Stimulated activated naive CD8-positive, alpha-beta T cell treated with anti-CD3 and anti-CD28 coated beads, Interleukin-15, Interleukin-2, amounts not matched to agents 100 U/mL and 50 U/mL, for 24 hours (primary cell): ENCODE results near the gene ERG.

Experiments
- ATAC-seq: fragments of 150-1000 bp; cut with Tn5 transposase; one replicate; pipeline ENCODE4 v1.10.0; 2021
- DNase-seq: peaks from one replicate; pipeline ENCODE4 v3.0.0; 2021

The ERG gene

GRCh38 chr21:38433471-38433870 is 64.8 kb downstream of the ERG start:
- ATAC-seq (no peak), DNase-seq (no peak)

GRCh38 chr21:38430401-38430984 is 67.8 kb downstream of the ERG start:
- DNase-seq (no peak), ATAC-seq (no peak)

GRCh38 chr21:38429011-38429410 is 69.3 kb downstream of the ERG start:
- ATAC-seq (no peak), DNase-seq (no peak)

- DNase-seq (no peak), ATAC-seq (no peak)
These were observed 70.1 kb downstream of the ERG start for GRCh38 chr21:38428211-38428610.

GRCh38 chr21:38424305-38425019 is 73.8 kb downstream of the ERG start:
- DNase-seq (no peak), ATAC-seq (no peak)

DNA sequence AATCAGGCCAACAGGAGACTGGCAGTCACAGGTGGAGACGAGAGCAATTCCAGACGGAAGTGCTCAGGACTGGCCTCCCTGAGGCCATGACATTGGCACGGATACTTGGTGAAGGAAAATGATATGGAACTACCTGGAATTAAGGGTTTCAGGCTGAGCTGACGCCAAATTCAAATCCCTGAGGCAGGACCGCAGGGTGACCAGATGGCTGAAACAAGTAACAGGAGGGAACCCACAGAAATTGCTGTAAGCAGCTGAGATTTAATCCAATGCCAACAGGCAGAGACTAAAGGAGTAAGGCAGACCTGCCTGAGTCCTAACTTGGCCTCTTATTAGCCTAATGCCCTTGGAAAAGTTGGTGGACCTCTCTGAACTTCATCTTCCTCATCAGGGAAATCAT is 76.2 kb downstream of the ERG start:
- DNase-seq (no peak), ATAC-seq (no peak)

DNA sequence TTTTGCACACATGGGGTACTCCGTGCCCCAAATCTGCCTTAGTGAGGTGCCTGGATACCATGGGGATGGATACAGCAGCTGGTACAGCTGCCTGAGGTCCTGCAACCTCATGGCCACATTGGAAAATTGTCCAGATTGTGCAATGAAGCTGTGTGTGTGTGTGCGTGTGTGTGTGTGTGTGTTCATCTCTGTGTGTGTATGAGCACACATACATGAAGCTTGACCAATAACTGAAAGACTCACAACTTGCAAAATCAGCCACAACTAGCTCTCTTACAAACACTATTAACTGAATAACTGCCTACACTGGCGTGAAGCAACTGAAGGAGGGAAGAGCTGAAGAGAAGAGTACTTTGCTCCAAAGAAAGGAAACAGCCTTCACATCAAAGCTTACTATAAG is 78.1 kb downstream of the ERG start:
- no peak for DNase-seq
- ATAC-seq, result no peak

- DNase-seq, result no peak
- no peak for ATAC-seq
These were observed 80.6 kb downstream of the ERG start for GRCh38 chr21:38417726-38418125.

DNA sequence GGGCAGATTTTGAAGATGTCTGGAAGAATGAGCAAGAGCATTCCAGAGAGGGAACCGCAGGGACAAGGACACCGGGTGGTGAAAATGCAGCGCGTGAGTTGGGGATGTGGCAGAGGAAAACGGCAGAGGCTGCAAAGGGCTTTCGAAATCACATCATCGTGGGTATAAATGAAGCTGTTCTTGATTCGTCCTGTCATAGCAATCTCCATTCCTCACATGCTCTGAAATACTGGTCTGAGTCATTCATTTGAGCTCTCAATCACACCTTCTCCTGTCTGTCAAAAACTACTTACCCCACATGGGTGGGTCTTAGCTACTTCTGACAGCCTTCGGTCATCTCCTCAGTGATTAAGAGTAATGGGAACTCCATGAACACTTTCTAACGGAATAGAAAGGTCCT is 81.5 kb downstream of the ERG start:
- ATAC-seq (no peak), DNase-seq (no peak)

DNA sequence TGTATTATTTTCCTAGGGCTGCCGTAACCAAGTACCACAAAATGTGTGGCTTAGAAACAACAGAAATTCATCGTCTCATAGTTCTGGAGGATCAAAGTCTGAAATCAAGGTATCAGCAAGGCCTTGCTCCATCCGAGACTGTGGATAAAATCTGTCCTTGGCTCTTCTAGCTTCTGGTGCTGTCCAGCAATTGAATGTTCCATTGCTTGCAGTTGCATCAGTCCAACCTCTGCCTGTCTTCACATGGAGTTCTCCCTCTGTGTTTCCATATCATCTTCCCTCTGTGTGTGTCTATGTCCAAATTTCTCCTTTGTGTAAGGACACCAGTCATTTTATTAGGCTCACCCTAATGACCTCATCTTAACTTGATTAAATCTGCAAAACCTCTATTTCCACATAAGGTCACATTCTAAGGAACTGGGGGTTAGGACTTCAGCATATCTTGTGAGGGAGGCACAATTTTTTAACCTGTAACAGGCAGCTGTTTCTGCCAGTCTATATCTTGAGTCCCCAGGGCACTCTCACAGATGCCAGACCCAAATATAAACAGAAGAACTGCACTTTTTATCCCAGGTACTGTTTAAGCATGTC is 84.2 kb downstream of the ERG start:
- DNase-seq (no peak), ATAC-seq (no peak)

DNA sequence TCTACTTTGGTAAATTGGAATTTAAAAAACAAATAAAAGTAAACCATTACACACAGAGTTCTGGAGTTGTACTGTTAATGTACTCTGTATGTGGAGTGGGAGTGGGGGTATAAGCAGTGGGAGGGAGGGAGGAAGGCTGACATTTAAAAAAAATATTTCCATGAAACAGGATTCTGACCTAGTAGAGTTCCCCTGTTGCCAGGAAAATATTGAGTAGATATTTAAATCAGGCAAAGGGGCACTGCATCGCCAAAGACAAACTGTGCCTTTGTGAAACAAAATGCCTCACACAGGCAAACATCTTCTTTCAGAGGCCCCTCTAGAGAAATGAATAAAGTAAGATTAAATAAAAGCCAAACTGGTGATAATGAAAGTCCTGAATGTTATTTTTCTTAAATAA is 87.8 kb downstream of the ERG start:
- DNase-seq (no peak), ATAC-seq (no peak)

DNA sequence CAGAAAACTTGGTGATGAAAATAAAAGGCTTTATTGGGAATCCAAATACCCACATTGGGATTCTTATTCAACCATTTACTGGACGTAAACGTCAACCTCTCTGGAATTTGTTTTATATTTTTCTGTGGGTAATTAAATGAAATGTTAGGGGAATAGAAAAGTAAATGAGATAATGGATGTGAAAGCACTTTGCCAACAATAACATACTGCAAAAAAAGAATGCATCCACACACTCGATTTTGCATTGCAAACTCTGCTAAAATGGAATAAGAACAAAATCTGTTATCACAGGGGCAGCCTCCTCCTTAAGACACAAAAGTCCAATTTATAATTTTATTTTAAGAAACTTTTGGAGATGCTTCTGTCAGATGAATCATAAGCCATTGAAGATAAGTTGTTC is 88.4 kb downstream of the ERG start:
- DNase-seq, result no peak
- ATAC-seq, result no peak

DNA sequence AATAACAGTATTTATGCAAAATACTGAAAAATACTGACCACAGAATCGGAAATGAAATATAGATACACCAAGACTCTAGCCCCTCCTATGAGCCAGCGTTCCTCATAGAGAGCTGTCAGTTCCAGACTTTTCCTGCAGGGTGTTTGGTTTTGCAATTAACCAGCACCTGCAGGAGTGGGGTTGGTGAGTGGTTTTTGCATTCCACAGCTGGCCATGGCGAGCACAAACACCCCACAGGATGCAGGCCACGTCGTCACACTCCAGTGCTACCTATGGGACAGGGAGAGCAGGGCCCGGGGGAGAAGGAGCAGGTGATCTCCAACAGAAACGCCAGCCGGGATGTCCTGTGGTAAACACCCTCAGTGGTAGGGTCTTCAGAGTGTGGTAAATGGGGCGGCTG is 94.1 kb downstream of the ERG start:
- DNase-seq (no peak), ATAC-seq (no peak)

DNA sequence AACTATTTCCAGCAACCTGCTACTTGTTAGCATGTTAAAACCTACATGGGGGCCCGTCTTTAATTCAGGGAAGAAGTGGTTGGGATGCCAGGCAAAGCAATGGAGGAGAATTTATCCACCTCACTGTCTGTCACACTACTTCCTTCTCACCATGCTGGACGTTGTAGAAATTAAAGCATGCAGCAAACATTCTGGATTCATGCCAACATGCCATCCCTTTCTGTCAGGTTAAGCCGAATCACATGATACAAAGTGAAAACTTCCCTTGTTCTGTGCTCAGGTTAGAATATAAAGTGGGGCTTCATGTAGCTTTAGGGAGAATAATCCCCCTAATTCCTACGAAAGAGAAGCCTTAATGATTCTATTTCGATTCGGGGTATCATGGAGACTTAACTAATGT is 95.5 kb downstream of the ERG start:
- DNase-seq, result no peak
- ATAC-seq, result no peak

DNA sequence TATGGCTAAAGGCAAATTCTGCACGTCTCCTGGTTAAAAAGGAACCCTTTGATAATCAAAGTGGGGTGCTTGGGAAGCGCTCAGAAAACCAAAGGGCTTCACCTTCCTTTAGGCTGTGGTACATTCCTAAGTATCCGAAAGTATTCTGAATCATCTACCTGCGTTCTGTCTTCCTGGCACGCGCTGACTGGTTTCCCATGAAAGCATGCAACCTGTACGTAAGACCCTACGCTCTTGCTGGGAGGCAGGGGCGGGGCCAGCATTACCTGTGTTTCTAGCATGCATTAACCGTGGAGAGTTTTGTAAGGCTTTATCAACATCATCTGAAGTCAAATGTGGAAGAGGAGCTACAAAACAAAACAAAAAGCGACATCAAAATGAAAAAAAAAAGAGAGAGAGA is 96.0 kb downstream of the ERG start:
- DNase-seq, result no peak
- ATAC-seq, result no peak

DNA sequence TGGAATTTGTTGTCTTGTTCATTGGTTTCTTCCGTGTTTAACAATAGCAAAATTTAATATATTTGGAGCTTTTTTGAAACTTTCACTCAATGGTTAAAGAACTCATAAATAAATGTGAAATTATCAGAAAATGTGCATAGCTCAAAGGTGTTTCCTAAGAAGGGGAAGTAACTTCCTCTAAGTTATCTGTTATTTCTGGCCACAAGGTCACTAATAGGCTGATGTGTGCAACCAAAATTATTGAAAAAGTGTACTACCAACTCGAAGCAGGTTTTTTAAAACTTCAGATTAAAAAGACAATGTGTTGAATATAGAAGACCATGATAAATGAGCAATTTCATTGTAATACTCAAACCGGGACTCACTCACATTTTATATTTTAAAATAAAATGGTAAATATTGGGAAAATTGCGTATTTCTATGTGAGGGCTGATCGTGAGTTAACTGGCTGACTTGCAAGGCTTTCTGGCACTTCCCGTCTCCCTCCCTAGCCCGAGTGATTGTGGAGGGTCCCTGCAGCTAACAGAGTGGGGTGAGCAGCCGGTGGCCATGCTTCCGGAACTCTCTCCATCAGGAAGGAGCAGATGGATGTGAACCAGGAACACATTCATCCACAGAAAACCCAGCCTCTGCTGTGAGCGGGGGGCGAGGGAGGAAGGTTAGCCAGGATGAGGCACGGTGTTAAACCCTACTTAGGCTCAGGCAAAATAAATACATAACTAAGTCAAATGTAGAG is 96.9 kb downstream of the ERG start:
- ATAC-seq, result no peak
- DNase-seq, result no peak

DNA sequence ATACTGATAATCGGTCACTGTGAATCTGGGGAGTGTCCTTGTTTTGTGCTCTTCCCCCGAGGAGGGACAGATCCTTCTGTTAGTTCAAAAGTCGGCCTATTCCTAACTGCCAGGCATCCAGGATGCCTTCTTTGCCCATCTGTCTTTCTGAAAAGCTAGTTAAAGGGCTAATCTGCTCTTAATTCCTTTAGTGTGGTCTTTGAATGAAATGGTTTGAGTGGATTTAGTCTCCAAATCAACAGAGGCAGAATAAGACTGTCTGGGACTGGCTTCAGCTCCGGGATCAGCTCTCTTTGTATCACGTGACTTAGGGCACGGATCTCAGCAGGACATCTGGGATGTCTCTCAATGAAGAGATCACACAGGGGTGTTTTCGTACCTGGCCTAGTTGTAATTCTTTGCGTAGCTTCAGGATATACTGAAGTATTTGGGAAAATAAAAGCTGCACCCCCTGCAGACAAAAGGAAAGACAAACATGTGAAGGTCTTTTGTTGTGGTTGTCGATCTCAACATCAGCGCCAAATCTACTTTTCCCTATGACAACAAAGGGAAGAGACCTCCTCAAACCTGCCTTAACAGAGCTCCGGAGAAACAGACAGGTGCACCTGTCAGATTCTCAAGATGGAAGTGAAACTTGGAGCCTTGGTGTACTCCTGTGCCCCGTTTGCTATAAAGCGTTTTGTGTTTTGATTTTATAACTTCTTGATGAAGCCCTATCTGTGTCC is 97.9 kb downstream of the ERG start:
- no peak for ATAC-seq

DNA sequence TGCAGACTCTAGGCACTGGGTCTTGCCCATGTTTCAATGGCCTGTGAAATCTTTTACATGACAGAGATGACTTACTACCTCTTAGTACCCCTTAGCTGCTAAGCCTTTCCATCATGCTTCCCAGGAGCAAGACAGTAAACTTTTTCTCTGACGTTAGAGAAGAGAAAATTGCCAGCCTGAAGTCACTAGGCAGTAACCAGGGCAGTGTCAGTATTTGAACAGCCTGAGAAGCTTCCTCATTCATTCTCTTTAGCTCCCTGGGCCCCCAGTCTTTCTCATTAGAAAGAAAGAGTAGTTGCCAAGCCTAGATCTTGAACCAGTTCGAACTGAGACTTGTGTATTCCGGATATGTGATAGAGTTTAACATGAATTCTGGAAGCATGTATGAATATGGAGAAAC is 99.2 kb downstream of the ERG start:
- ATAC-seq (no peak), DNase-seq (no peak)

More for the DNA sequence above, 97.9 kb downstream of the ERG start:
- no peak for DNase-seq

DNA sequence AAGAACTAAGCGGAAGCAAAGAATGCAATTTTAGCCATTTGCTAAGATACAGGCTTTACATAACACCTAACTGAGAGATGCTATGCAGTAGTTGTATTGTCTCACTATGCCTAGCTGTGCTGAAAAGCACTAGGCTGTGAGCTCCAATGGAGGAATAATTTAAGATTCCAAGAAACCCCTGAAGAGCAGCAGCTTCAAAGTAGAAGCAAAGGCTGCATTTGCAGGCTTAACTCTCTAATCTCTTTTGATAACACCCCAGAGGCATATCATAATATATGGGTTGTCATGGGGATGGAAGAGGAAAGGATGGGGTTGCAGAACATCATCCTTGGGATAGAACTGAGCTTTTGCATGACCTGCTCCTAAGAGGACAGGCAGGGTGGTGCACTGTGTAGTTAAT is 102.0 kb downstream of the ERG start:
- DNase-seq (no peak), ATAC-seq (no peak)

DNA sequence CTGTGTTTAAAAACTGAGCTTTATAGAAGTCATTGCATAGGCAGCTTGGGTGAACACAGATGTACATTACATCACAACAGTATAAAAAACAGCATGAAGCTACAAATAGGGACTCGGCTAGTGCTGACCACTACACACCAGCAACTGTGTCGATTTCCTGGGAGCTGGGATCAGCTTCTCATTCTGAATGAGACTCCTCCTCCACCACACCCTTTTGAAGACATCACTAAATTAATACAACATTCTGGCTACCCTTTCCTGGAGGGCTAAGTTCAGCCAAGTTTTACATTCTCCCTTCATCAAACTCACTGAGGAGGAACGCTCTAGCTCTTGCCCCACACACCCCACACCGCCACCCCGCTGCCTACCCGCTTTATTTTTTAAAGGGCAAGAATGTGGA is 102.7 kb downstream of the ERG start:
- DNase-seq, result no peak
- no peak for ATAC-seq

GRCh38 chr21:38392661-38393060 is 105.6 kb downstream of the ERG start:
- DNase-seq (no peak), ATAC-seq (no peak)

- no peak for ATAC-seq
- DNase-seq, result no peak
These were observed 108.4 kb downstream of the ERG start for GRCh38 chr21:38389896-38390295.

- no peak for DNase-seq
These were observed 109.0 kb downstream of the ERG start for GRCh38 chr21:38389354-38389676.

More at GRCh38 chr21:38389354-38389676, 109.0 kb downstream of the ERG start:
- ATAC-seq, result no peak
